ENCODE results near the gene SMURF2. TPM values are rescaled to one million over a fixed set of nuclear protein-coding genes. Genes with fewer than 3 reads are reported as not detected.

SMURF2 gene
- total RNA-seq, 2 donors from 2014 or later, result 30.5 to 39.8 TPM

- no peak for TF ChIP-seq CTCF (IDR thresholded peaks at IDR 0.05)
Observed at GRCh38 chr17:64687961-64688360, 25.9 kb upstream of the SMURF2 start.

GRCh38 chr17:64687376-64687775, 25.3 kb upstream of the SMURF2 start:
- no peak overlapping the region for H3K4me3 ChIP-seq
- no peak overlapping the region for H3K27ac ChIP-seq
- no peaks in the 10 kb centered on the region for H3K36me3 ChIP-seq
- no peak for TF ChIP-seq CTCF (IDR thresholded peaks at IDR 0.05)
- H3K4me1 ChIP-seq (ENCODE audit: control insufficient read depth in 1 of 2, low read depth in 2 of 2), result peaks cover 2 to 8% of the 10 kb centered on the region in 2 donors
- no peak for DNase-seq (ENCODE audit: low spot score)
- ATAC-seq (ENCODE audit: insufficient number of reproducible peaks, low FRiP score, low read depth), result no peak
- H3K27me3 ChIP-seq (replicated peaks; ENCODE audit: insufficient read depth), result no peaks in the 10 kb centered on the region
- H3K9me3 ChIP-seq, result no peaks in the 10 kb centered on the region

More at GRCh38 chr17:64687961-64688360, 25.9 kb upstream of the SMURF2 start:
- H3K4me1 ChIP-seq (ENCODE audit: control insufficient read depth in 1 of 2, low read depth in 2 of 2), result peaks cover 2 to 12% of the 10 kb centered on the region in 2 donors
- ATAC-seq (ENCODE audit: insufficient number of reproducible peaks, low FRiP score, low read depth) (no peak), DNase-seq (ENCODE audit: low spot score) (no peak)
- H3K9me3 ChIP-seq, result no peaks in the 10 kb centered on the region
- H3K27ac ChIP-seq, result no peak overlapping the region
- H3K36me3 ChIP-seq, result no peaks in the 10 kb centered on the region
- no peak overlapping the region for H3K4me3 ChIP-seq
- H3K27me3 ChIP-seq (replicated peaks; ENCODE audit: insufficient read depth), result no peaks in the 10 kb centered on the region

GRCh38 chr17:64686705-64687104, 24.6 kb upstream of the SMURF2 start:
- Histone ChIP-seq H3K4me1 (ENCODE audit: control insufficient read depth in 1 of 2, low read depth in 2 of 2) (peaks cover 0 to under 1% of the 10 kb centered on the region in 2 donors), H3K27me3 (replicated peaks; ENCODE audit: insufficient read depth) (no peaks in the 10 kb centered on the region), H3K27ac (no peak overlapping the region), H3K4me3 (no peak overlapping the region), H3K36me3 (no peaks in the 10 kb centered on the region), H3K9me3 (no peaks in the 10 kb centered on the region)
- TF ChIP-seq CTCF (IDR thresholded peaks at IDR 0.05), result no peak
- DNase-seq (ENCODE audit: low spot score) (no peak), ATAC-seq (ENCODE audit: insufficient number of reproducible peaks, low FRiP score, low read depth) (no peak)

GRCh38 chr17:64685705-64686104, 23.6 kb upstream of the SMURF2 start:
- Histone ChIP-seq H3K27ac (no peak overlapping the region), H3K9me3 (no peaks in the 10 kb centered on the region), H3K36me3 (no peaks in the 10 kb centered on the region), H3K4me3 (no peak overlapping the region), H3K27me3 (replicated peaks; ENCODE audit: insufficient read depth) (no peaks in the 10 kb centered on the region), H3K4me1 (ENCODE audit: control insufficient read depth in 1 of 2, low read depth in 2 of 2) (no peaks in the 10 kb centered on the region)
- TF ChIP-seq CTCF (IDR thresholded peaks at IDR 0.05), result no peak
- no peak for DNase-seq (ENCODE audit: low spot score)
- ATAC-seq (ENCODE audit: insufficient number of reproducible peaks, low FRiP score, low read depth), result no peak

- DNase-seq (ENCODE audit: low spot score), result no peak
- TF ChIP-seq CTCF (IDR thresholded peaks at IDR 0.05), result no peak
- no peak for ATAC-seq (ENCODE audit: insufficient number of reproducible peaks, low FRiP score, low read depth)
- no peaks in the 10 kb centered on the region for H3K4me1 ChIP-seq (ENCODE audit: control insufficient read depth in 1 of 2, low read depth in 2 of 2)
- no peaks in the 10 kb centered on the region for H3K36me3 ChIP-seq
- H3K4me3 ChIP-seq, result no peak overlapping the region
- no peaks in the 10 kb centered on the region for H3K9me3 ChIP-seq
- no peaks in the 10 kb centered on the region for H3K27me3 ChIP-seq (replicated peaks; ENCODE audit: insufficient read depth)
- H3K27ac ChIP-seq, result no peak overlapping the region
Observed at GRCh38 chr17:64683796-64684195, 21.7 kb upstream of the SMURF2 start.
